WTC11 (cell line): ENCODE data around the gene GPC6. TPM values are rescaled to one million over a fixed set of nuclear protein-coding genes. Genes with fewer than 3 reads are reported as not detected.

Experiments
- ATAC-seq: fragments of 200-7000 bp; cut with Tn5 transposase; 2 replicates; pipeline ENCODE4 v1.10.0; 2021; ENCODE audit warnings: mild to moderate bottlenecking, moderate library complexity
- CTCF ChIA-PET: fragments of 300-600 bp; sonication (Branson Sonifier 250); formaldehyde crosslinking; loops from one replicate; lab custom pipeline; 2021; ENCODE audit warnings: antibody characterized with exemption; lab: Charles Lee
- POLR2A ChIA-PET: fragments of 350-600 bp; sonication (Branson Sonifier 250); formaldehyde crosslinking; loops from one replicate; lab custom pipeline; 2021; ENCODE audit warnings: antibody characterized with exemption; lab: Charles Lee
- DNase-seq: peaks from one replicate; pipeline ENCODE4 v3.0.0; 2021; ENCODE audit warnings: low spot score
- H3K27ac Mint-ChIP-seq: 2 replicates; pipeline ENCODE4 v1.8.0; 2021; ENCODE audit warnings: mixed read lengths
- H3K27me3 Mint-ChIP-seq: 2 replicates; pipeline ENCODE4 v1.8.0; 2021; ENCODE audit warnings: low read depth, mild to moderate bottlenecking, moderate library complexity, mixed read lengths
- H3K36me3 Mint-ChIP-seq: 2 replicates; pipeline ENCODE4 v1.8.0; 2021; ENCODE audit warnings: mixed read lengths
- H3K4me1 Mint-ChIP-seq: 2 replicates; pipeline ENCODE4 v1.8.0; 2022; ENCODE audit warnings: mixed read lengths
- H3K4me3 Mint-ChIP-seq: 2 replicates; pipeline ENCODE4 v1.8.0; 2021; ENCODE audit warnings: mild to moderate bottlenecking, moderate library complexity, mixed read lengths
- H3K9me3 Mint-ChIP-seq: 2 replicates; pipeline ENCODE4 v1.8.0; 2021; ENCODE audit warnings: mixed read lengths
- ARID4B ChIP-seq: sonication (generic); formaldehyde crosslinking; IDR thresholded peaks from 2 replicates; pipeline ENCODE4 v1.8.0; 2023; ENCODE audit warnings: missing genetic modification reagents, mild to moderate bottlenecking, borderline replicate concordance
- ATF3 ChIP-seq: sonication (generic); formaldehyde crosslinking; conservative IDR thresholded peaks from 2 replicates; pipeline ENCODE4 v1.8.1; 2022; ENCODE audit warnings: mild to moderate bottlenecking, missing genetic modification reagents
- ATF6 ChIP-seq: sonication (generic); formaldehyde crosslinking; IDR thresholded peaks from 2 replicates; pipeline ENCODE4 v1.8.1; 2023; ENCODE audit warnings: mild to moderate bottlenecking, missing genetic modification reagents
- ELF4 ChIP-seq: sonication (generic); formaldehyde crosslinking; IDR thresholded peaks from 2 replicates; pipeline ENCODE4 v1.8.1; 2022; ENCODE audit warnings: low read depth, mild to moderate bottlenecking, moderate library complexity, missing genetic modification reagents
- GABPB1 ChIP-seq: sonication (generic); formaldehyde crosslinking; IDR thresholded peaks from 2 replicates; pipeline ENCODE4 v1.8.1; 2023; ENCODE audit warnings: mild to moderate bottlenecking, missing genetic modification reagents
- HMGA2 ChIP-seq: fragments of 250-450 bp; sonication (Bioruptor Pico); IDR thresholded peaks from 2 replicates; pipeline ENCODE4 v1.4.0; 2021; ENCODE audit warnings: mild to moderate bottlenecking, moderate library complexity
- IRF2 ChIP-seq: sonication (generic); formaldehyde crosslinking; IDR thresholded peaks from 2 replicates; pipeline ENCODE4 v1.8.0; 2022; ENCODE audit warnings: low read depth, missing genetic modification reagents, borderline replicate concordance
- JUN ChIP-seq: sonication (generic); formaldehyde crosslinking; IDR thresholded peaks from 2 replicates; pipeline ENCODE4 v1.8.0; 2023; ENCODE audit warnings: mild to moderate bottlenecking, missing genetic modification reagents
- NR1H2 ChIP-seq: sonication (generic); formaldehyde crosslinking; IDR thresholded peaks from 2 replicates; pipeline ENCODE4 v1.9.0; 2021; ENCODE audit warnings: mild to moderate bottlenecking, moderate library complexity, missing genetic modification reagents
- PREB ChIP-seq: sonication (generic); formaldehyde crosslinking; IDR thresholded peaks from 2 replicates; pipeline ENCODE4 v1.8.1; 2022; ENCODE audit warnings: mild to moderate bottlenecking, missing genetic modification reagents, moderate library complexity, borderline replicate concordance
- RELA ChIP-seq: sonication (generic); formaldehyde crosslinking; IDR thresholded peaks from 2 replicates; pipeline ENCODE4 v1.8.1; 2022; ENCODE audit warnings: missing genetic modification reagents, mild to moderate bottlenecking, borderline replicate concordance
- SMAD3 ChIP-seq: sonication (generic); formaldehyde crosslinking; IDR thresholded peaks from 2 replicates; pipeline ENCODE4 v1.8.0; 2022; ENCODE audit warnings: missing genetic modification reagents, mild to moderate bottlenecking, borderline replicate concordance
- SOX15 ChIP-seq: fragments of 250-450 bp; sonication (Bioruptor Pico); IDR thresholded peaks from 2 replicates; pipeline ENCODE4 v1.9.0; 2021; ENCODE audit warnings: mild to moderate bottlenecking
- ZBTB21 ChIP-seq: sonication (generic); formaldehyde crosslinking; IDR thresholded peaks from 2 replicates; pipeline ENCODE4 v1.8.1; 2023; ENCODE audit warnings: mild to moderate bottlenecking, missing genetic modification reagents, borderline replicate concordance
- ZNF219 ChIP-seq: sonication (generic); formaldehyde crosslinking; IDR thresholded peaks from 2 replicates; pipeline ENCODE4 v1.8.0; 2023; ENCODE audit warnings: missing genetic modification reagents, mild to moderate bottlenecking, borderline replicate concordance
- ZNF263 ChIP-seq: sonication (generic); formaldehyde crosslinking; IDR thresholded peaks from 2 replicates; pipeline ENCODE4 v1.8.1; 2022; ENCODE audit warnings: low read depth, mild to moderate bottlenecking, moderate library complexity, missing genetic modification reagents
- total RNA-seq: library from RNA; stranded (reverse); gene quantifications from 3 replicates; pipeline ENCODE4 v1.2.3, GENCODE V29; 2021
- TF ChIP-seq, protein P1 (sequence below): sonication (generic); formaldehyde crosslinking; IDR thresholded peaks from 2 replicates; pipeline ENCODE4 v1.8.1; 2022; ENCODE audit warnings: low read depth, mild to moderate bottlenecking, moderate library complexity, missing genetic modification reagents, borderline replicate concordance
- TF ChIP-seq, protein P2 (sequence below): sonication (generic); formaldehyde crosslinking; IDR thresholded peaks from 2 replicates; pipeline ENCODE4 v1.8.0; 2022; ENCODE audit warnings: mild to moderate bottlenecking, missing genetic modification reagents
- TF ChIP-seq, protein P3 (sequence below): sonication (generic); formaldehyde crosslinking; IDR thresholded peaks from 2 replicates; pipeline ENCODE4 v1.8.1; 2023; ENCODE audit warnings: mild to moderate bottlenecking, missing genetic modification reagents

The GPC6 gene
- total RNA-seq, 1 experiment from 2014 or later: 19.5 TPM

DNA sequence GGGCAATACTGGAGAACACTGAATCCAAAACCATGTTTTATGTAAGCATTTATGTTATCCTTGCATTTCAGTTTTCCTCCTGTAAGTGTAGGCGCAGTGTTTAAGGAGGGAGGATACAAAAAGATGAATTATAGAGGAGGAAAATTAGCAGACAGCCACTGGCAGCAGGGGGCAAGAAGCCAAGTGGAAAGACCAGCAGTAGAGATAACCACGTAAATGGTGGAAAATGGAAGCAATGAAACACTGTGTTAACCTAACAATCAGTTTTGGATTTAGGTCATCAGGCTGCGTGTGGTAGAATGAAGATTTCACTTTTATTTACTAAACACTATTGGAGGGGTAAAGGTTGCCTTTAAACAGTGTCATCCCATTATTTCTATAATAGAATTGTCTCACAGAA lies 447.3 kb downstream of the GPC6 start:
- ChIA-PET CTCF (no interaction called here), POLR2A (no interaction called here)
- ATAC-seq (no peak), DNase-seq (no peak)
- Mint-ChIP-seq H3K27me3 (no peaks in the 10 kb centered on the region), H3K4me1 (peaks cover 4% of the 10 kb centered on the region; the same call in 1 of the 2 replicates), H3K4me3 (no peak overlapping the region), H3K27ac (no peak overlapping the region), H3K36me3 (peaks cover 7% of the 10 kb centered on the region)
- TF ChIP-seq, protein P1, sequence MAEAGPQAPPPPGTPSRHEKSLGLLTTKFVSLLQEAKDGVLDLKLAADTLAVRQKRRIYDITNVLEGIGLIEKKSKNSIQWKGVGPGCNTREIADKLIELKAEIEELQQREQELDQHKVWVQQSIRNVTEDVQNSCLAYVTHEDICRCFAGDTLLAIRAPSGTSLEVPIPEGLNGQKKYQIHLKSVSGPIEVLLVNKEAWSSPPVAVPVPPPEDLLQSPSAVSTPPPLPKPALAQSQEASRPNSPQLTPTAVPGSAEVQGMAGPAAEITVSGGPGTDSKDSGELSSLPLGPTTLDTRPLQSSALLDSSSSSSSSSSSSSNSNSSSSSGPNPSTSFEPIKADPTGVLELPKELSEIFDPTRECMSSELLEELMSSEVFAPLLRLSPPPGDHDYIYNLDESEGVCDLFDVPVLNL: no peak
- TF ChIP-seq ATF3 (CRISPR knock-in tag) (no peak), GABPB1 (CRISPR knock-in tag) (no peak), NR1H2 (CRISPR knock-in tag) (no peak), PREB (CRISPR knock-in tag) (no peak), ARID4B (CRISPR knock-in tag) (no peak), ATF6 (no peak), SMAD3 (CRISPR knock-in tag) (no peak), ZNF263 (no peak), HMGA2 (CRISPR knock-in tag) (no peak), ZBTB21 (CRISPR knock-in tag) (no peak), JUN (CRISPR knock-in tag) (no peak)
- TF ChIP-seq, protein P2, sequence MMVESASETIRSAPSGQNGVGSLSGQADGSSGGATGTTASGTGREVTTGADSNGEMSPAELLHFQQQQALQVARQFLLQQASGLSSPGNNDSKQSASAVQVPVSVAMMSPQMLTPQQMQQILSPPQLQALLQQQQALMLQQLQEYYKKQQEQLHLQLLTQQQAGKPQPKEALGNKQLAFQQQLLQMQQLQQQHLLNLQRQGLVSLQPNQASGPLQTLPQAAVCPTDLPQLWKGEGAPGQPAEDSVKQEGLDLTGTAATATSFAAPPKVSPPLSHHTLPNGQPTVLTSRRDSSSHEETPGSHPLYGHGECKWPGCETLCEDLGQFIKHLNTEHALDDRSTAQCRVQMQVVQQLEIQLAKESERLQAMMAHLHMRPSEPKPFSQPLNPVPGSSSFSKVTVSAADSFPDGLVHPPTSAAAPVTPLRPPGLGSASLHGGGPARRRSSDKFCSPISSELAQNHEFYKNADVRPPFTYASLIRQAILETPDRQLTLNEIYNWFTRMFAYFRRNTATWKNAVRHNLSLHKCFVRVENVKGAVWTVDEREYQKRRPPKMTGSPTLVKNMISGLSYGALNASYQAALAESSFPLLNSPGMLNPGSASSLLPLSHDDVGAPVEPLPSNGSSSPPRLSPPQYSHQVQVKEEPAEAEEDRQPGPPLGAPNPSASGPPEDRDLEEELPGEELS (CRISPR knock-in tag): no peak
- TF ChIP-seq, all 79 proteins: peak for 0
- peaks cover 8% of the 10 kb centered on the region for H3K9me3 Mint-ChIP-seq

- Mint-ChIP-seq H3K9me3 (peaks cover 4% of the 10 kb centered on the region), H3K4me3 (no peak overlapping the region), H3K36me3 (peaks cover 4% of the 10 kb centered on the region; the same call in 1 of the 2 replicates), H3K27me3 (no peaks in the 10 kb centered on the region), H3K4me1 (peaks cover 3% of the 10 kb centered on the region; the same call in 1 of the 2 replicates), H3K27ac (no peak overlapping the region)
- no peak for DNase-seq
- TF ChIP-seq SMAD3 (CRISPR knock-in tag) (no peak), IRF2 (CRISPR knock-in tag) (no peak), ZBTB21 (CRISPR knock-in tag) (no peak), ZNF219 (CRISPR knock-in tag) (no peak), SOX15 (CRISPR knock-in tag) (no peak), RELA (CRISPR knock-in tag) (no peak), ELF4 (CRISPR knock-in tag) (no peak)
- TF ChIP-seq, protein P3, sequence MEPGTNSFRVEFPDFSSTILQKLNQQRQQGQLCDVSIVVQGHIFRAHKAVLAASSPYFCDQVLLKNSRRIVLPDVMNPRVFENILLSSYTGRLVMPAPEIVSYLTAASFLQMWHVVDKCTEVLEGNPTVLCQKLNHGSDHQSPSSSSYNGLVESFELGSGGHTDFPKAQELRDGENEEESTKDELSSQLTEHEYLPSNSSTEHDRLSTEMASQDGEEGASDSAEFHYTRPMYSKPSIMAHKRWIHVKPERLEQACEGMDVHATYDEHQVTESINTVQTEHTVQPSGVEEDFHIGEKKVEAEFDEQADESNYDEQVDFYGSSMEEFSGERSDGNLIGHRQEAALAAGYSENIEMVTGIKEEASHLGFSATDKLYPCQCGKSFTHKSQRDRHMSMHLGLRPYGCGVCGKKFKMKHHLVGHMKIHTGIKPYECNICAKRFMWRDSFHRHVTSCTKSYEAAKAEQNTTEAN (CRISPR knock-in tag): no peak
- ChIA-PET POLR2A (no interaction called here), CTCF (no interaction called here)
- ATAC-seq: no peak
These were observed 447.7 kb downstream of the GPC6 start for GRCh38 chr13:93674337-93674755.
